Suprapubic skin (tissue), 3 donors: ENCODE measurements around the gene MSRB3.

Experiments
- POLR2AphosphoS5 ChIP-seq, 3 donors: sonication (generic); formaldehyde crosslinking; IDR thresholded peaks; one replicate each; pipeline ENCODE4 v1.6.1; 2017; ENCODE audit warnings: antibody characterized with exemption in 3 of 3
- TF ChIP-seq, protein P1 (sequence below), 2 donors: fragments of 200-600 bp in 1 of 2; fragments of 450-650 bp in 1 of 2; sonication (generic) in 1 of 2; IDR thresholded peaks; one replicate each; pipeline ENCODE4 v1.5.1; 2016 to 2019; ENCODE audit warnings: antibody characterized with exemption in 2 of 2, mild to moderate bottlenecking in 1 of 2, moderate library complexity in 1 of 2

DNA sequence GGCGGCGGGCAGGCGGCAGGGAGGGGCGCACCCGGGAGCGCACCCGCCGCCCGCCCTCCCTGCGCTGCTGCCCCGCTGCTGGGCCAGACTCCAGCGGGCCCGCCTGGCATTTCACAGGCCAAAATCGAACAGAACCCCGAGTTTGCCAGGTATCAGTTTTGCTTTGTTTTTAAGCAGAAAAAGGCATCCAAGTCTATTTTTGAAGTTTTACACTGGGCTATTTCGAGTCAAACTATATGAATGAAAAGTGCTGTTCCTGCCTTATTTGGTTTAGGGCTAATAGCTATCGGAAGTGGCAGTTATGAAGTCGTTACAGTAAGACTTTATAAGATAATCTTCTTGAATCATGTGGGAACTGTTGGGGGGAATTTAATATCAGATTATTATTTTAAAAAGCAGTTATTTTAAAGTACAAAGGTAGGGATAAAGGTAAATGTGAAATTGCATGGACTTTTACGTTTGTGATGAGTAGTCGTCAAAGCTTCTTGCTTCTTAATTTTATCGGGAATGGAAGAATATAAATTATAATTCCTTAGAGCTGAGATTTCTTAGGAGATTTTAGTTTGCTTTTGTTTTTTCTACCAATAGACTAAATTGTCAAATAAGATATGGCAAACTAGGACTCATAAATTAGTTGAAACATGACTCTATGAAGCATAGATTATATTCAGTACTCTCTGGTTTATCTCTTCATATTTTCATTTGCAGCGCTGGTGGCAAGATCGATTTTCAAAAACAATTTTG, 1.1 kb downstream of the MSRB3 start:
- TF ChIP-seq, protein P1, sequence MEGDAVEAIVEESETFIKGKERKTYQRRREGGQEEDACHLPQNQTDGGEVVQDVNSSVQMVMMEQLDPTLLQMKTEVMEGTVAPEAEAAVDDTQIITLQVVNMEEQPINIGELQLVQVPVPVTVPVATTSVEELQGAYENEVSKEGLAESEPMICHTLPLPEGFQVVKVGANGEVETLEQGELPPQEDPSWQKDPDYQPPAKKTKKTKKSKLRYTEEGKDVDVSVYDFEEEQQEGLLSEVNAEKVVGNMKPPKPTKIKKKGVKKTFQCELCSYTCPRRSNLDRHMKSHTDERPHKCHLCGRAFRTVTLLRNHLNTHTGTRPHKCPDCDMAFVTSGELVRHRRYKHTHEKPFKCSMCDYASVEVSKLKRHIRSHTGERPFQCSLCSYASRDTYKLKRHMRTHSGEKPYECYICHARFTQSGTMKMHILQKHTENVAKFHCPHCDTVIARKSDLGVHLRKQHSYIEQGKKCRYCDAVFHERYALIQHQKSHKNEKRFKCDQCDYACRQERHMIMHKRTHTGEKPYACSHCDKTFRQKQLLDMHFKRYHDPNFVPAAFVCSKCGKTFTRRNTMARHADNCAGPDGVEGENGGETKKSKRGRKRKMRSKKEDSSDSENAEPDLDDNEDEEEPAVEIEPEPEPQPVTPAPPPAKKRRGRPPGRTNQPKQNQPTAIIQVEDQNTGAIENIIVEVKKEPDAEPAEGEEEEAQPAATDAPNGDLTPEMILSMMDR (IDR thresholded peaks at IDR 0.05): no peak
- TF ChIP-seq POLR2AphosphoS5 (IDR thresholded peaks at IDR 0.05): no peak
